ENCODE measurements around the gene KIFC3. TPM values are rescaled to one million over a fixed set of nuclear protein-coding genes. Genes with fewer than 3 reads are reported as not detected.

The KIFC3 gene
- total and polyA plus RNA-seq, 2 of the 8 experiments (the other 6 are each of a cell fraction or from before 2014, with no cell fraction given): 2.1 to 7.1 TPM

DNA sequence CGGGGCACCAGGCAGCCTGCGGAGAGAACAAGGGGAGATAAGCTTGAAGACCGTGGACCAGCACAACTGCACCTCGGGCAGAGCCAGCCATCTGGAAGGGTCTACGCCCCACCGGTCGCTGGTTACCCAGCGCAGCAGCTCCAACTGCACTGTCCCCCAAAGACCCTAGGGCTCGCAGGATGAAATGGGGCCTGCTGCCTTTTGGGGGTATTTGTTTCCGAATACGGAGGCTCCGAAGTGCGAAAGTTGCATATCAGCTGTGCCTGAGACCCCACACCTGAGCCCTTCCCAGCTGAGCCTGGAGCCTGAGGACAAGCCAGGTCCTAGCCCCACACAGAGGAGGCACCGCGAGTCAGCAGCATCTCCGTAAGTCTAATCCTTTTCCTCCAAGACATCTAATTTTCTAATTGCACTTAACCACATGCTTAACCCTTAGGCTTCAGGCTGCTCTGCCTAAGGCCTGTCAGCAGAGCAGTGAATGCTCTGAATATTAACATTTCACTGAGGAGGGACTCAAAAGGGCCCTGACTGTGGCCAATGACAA lies 4.0 kb downstream of the KIFC3 start:
- Histone ChIP-seq H4K91ac (replicated peaks; ENCODE audit: insufficient read length, low read length) (peak overlapping the region; percentile 59), H3K23me2 (ENCODE audit: low read depth, low read length) (peaks cover 14% of the 10 kb centered on the region), H3K23ac (ENCODE audit: insufficient read length) (no peak overlapping the region), H3K4ac (replicated peaks; ENCODE audit: insufficient read length, low read depth, low read length) (no peak overlapping the region), H2AK5ac (ENCODE audit: low read depth, low read length) (no peak overlapping the region), H3K4me1 (replicated peaks in 1 of 4; ENCODE audit: control insufficient read depth in 3 of 4, insufficient read depth in 4 of 4, low read length in 3 of 4) (peaks cover 0 to 49% (median 33%) of the 10 kb centered on the region in 4 experiments; a peak in 6 of 7 replicates), H3K36me3 (ENCODE audit: control insufficient read depth in 2 of 4, insufficient read depth in 4 of 4, low read length in 3 of 4) (no peaks in the 10 kb centered on the region), H4K20me1 (replicated peaks in 1 of 2; ENCODE audit: control insufficient read depth in 1 of 2, insufficient read depth in 2 of 2, low read length in 2 of 2) (peaks cover 0 to 1% of the 10 kb centered on the region in 2 experiments), H3K4me3 (ENCODE audit: extremely low read depth in 1 of 4, insufficient read depth in 2 of 4, low read depth in 3 of 4, low read length in 4 of 4) (peak overlapping the region; percentile 11 to 54 (median 19); a peak in 4 of 8 replicates), H3K27me3 (replicated peaks in 1 of 4; ENCODE audit: control insufficient read depth in 3 of 4, extremely low read depth in 1 of 4, insufficient read depth in 3 of 4, low read length in 3 of 4) (peaks cover 0 to 35% (median 27%) of the 10 kb centered on the region in 4 experiments; a peak in 6 of 7 replicates), H3K9ac (replicated peaks in 1 of 4; ENCODE audit: extremely low read depth in 1 of 4, low read depth in 3 of 4, low read length in 3 of 4) (no peak overlapping the region), H3K79me1 (ENCODE audit: low read depth, low read length) (no peaks in the 10 kb centered on the region; the same call in 1 of the 2 replicates), H2BK5ac (ENCODE audit: low read depth, low read length) (0 out of 2 replicates have a peak overlapping the region, but pooled peaks have one; percentile 13), H3K56ac (replicated peaks; ENCODE audit: insufficient read length, low read depth, low read length) (no peak overlapping the region), H3K79me2 (ENCODE audit: control insufficient read depth in 1 of 2, insufficient read depth in 2 of 2, low read length in 2 of 2) (no peaks in the 10 kb centered on the region), H3K9me3 (ENCODE audit: insufficient read depth in 2 of 2, low read depth in 1 of 2, low read length in 1 of 2) (no peaks in the 10 kb centered on the region), H2AFZ (ENCODE audit: low read length) (no peak overlapping the region), H2BK120ac (replicated peaks; ENCODE audit: low read depth, low read length) (no peak overlapping the region), H2BK12ac (ENCODE audit: low read depth, low read length) (no peak overlapping the region), H3K27ac (ENCODE audit: low read depth, low read length) (no peak overlapping the region), H2BK20ac (ENCODE audit: low read length) (no peak overlapping the region; the same call in 1 of the 2 replicates), H4K8ac (ENCODE audit: extremely low read depth, insufficient read depth, low read length) (peak overlapping the region; percentile 26; the same call in 1 of the 2 replicates), H3K4me2 (ENCODE audit: insufficient read depth in 1 of 2, low read depth in 2 of 2, low read length in 2 of 2) (peak overlapping the region; percentile 70 to 91), H3K18ac (ENCODE audit: extremely low read depth, low read length) (no peak overlapping the region), H4K5ac (ENCODE audit: insufficient read length, low read depth, low read length) (no peak overlapping the region), H2BK15ac (ENCODE audit: low read length) (no peak overlapping the region; the same call in 1 of the 2 replicates), H3K14ac (ENCODE audit: insufficient read length) (no peak overlapping the region)
- ChIA-PET POLR2A (ENCODE audit: partially characterized antibody) (interaction anchor here (0.9 to 1.5 kb wide), 4 partner anchors 17 to 115 kb away, joined by 3 read pairs; no protein-coding TSS in a partner anchor), CTCF (ENCODE audit: partially characterized antibody) (interaction anchor here (0.8 to 15.2 kb wide), 7 partner anchors 16 to 198 kb away, joined by 3 to 279 read pairs (median 5); no protein-coding TSS in a partner anchor)
- no peak for TF ChIP-seq KDM4A (IDR thresholded peaks at IDR 0.05; ENCODE audit: low read depth, low read length, severe bottlenecking)
- no peak for TF ChIP-seq TAF1 (IDR thresholded peaks at IDR 0.05; ENCODE audit: low read depth, low read length)
- TF ChIP-seq KDM5A (IDR thresholded peaks at IDR 0.05; ENCODE audit: low read length): no peak
- 53% methylated on average over 13 of the region's 16 CpGs; no CpG with 5 or more reads in 1 of the 2 experiments for WGBS, 2 experiments (ENCODE audit: extremely low coverage in 1 of 2, insufficient coverage in 1 of 2, insufficient read length in 1 of 2, insufficient replicate concordance in 2 of 2, low coverage in 1 of 2, low lambda C conversion rate in 2 of 2, missing lambda C conversion rate in 1 of 2)
- FAIRE-seq (no peak), DNase-seq (ENCODE audit: low read depth in 1 of 2, low spot score in 2 of 2) (no peak)
